Coronary artery (tissue), 2 donors: Measurements from ENCODE around the gene SERINC5.

Experiments
- DNase-seq: peaks from one replicate; pipeline ENCODE4 v3.0.0-alpha.2; 2017; ENCODE audit warnings: low spot score
- H3K27ac ChIP-seq, 2 donors: fragments of 200-600 bp; sonication (generic); one replicate each; pipeline ENCODE4 v1.5.1; 2016 to 2019
- H3K4me3 ChIP-seq: fragments of 200-600 bp; sonication (generic); 2 replicates; pipeline ENCODE4 v1.5.1; 2016; ENCODE audit warnings: mild to moderate bottlenecking, moderate library complexity
- TF ChIP-seq, protein P1 (sequence below): fragments of 200-600 bp; sonication (generic); IDR thresholded peaks from one replicate; pipeline ENCODE4 v1.5.1; 2019; ENCODE audit warnings: antibody characterized with exemption

The SERINC5 gene

DNA sequence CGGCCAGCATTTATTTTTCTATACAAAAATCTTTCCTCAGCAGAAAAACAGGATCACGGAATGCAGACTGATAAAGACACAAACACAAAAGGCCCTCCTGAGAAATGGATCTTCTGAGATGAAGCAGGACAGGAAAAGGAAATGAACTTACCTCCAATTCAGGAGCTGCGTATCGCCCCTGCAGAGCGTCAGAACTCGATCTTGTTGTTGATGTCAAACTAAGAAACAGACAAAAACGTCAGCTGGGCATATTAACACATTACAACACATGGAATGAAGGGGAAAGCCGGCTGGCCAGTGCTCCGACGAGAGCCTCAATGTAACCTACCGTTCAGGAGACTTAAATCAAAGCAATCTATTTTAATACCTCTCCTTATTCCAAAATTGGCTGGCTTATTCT lies 105.1 kb downstream of the SERINC5 start:
- no peak for DNase-seq
- no peak overlapping the region for H3K4me3 ChIP-seq
- TF ChIP-seq, protein P1, sequence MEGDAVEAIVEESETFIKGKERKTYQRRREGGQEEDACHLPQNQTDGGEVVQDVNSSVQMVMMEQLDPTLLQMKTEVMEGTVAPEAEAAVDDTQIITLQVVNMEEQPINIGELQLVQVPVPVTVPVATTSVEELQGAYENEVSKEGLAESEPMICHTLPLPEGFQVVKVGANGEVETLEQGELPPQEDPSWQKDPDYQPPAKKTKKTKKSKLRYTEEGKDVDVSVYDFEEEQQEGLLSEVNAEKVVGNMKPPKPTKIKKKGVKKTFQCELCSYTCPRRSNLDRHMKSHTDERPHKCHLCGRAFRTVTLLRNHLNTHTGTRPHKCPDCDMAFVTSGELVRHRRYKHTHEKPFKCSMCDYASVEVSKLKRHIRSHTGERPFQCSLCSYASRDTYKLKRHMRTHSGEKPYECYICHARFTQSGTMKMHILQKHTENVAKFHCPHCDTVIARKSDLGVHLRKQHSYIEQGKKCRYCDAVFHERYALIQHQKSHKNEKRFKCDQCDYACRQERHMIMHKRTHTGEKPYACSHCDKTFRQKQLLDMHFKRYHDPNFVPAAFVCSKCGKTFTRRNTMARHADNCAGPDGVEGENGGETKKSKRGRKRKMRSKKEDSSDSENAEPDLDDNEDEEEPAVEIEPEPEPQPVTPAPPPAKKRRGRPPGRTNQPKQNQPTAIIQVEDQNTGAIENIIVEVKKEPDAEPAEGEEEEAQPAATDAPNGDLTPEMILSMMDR = no peak
- no peak overlapping the region for H3K27ac ChIP-seq

DNA sequence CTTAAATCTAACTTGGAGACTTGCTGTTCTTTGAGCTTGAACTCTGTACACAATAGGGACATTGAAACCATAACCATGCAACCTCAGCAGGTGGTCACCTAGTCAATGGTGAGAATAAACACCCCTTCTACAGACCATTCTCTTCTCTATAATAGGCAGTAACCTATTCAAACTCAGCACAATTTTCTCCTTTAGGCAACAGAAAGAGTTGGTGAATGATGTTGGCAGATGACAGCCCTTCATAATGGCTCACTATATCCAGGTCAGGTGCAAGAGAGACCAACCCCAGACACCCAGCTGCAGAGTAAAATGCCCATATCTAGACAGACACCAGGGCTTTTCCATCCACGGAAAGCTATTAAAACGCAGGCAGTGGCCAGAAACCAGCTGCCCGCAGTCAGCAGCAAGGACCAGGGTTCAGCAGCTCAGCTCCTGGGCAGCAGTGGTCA lies 106.7 kb downstream of the SERINC5 start:
- Histone ChIP-seq H3K4me3 (no peak overlapping the region), H3K27ac (no peak overlapping the region)
- DNase-seq = no peak
- TF ChIP-seq, protein P1 = no peak

DNA sequence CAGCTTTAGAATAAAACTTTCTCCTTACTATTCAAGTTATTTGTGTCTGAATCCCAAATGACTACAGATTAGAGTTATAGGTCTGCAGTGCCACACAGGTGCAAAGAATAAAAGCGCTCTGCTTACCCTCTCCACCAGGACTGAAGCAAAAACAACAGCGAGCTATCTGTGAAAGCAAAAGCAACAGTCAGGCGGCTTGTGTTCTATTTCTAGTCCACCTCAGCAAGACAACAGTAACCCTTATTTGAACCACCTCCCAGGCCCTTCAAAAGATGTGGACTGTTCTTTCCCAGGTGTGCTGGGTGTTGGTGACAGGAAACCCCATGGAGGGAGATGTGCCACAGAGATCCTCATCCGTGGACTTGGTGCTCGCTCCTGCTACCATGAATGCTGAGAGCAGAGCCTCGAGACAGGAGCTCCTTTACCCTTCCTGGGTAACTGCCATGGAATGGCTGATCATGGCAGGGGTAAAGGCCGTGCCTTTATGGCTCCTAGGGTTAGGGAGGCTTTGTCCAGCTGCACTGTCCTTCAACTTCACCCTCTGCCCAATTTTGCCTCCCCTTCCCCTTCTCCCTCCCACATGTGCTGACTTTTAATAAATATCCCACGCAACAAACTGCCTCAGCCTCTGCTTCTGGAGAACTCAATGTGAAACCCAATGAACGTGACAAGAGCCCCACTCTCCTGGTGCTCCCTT lies 108.6 kb downstream of the SERINC5 start:
- H3K4me3 ChIP-seq = no peak overlapping the region
- no peak overlapping the region for H3K27ac ChIP-seq
- DNase-seq = no peak
- TF ChIP-seq, protein P1 = no peak

- DNase-seq = no peak
- peak overlapping the region in 1 of 2 donors; percentile 3 for H3K27ac ChIP-seq
- TF ChIP-seq, protein P1 = no peak
Measured at GRCh38 chr5:80146046-80146445, 109.8 kb downstream of the SERINC5 start.

DNA sequence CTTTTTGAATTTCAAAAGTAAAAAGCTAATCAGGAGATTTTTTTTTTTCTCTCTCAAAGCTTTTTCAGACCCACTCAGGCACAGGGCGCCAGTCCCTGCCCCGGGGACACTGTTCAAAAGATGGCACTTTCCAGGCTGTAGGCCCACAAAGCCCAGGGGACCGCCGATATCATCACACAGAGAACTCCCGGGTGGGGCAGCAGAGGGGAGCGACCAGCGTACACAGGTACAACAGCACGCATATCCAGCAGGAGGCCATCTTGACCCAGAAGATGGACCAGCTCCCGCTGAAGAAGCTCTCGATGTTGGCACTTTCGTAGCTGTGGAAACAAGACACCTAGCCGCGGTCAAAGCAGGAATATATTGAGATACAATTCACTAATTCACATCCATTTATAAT lies 112.4 kb downstream of the SERINC5 start:
- no peak for DNase-seq
- Histone ChIP-seq H3K4me3 (no peak overlapping the region), H3K27ac (no peak overlapping the region)

More at GRCh38 chr5:80146046-80146445, 109.8 kb downstream of the SERINC5 start:
- no peak overlapping the region for H3K4me3 ChIP-seq

GRCh38 chr5:80142996-80143395 lies 112.9 kb downstream of the SERINC5 start:
- Histone ChIP-seq H3K27ac (no peak overlapping the region), H3K4me3 (no peak overlapping the region)
- no peak for DNase-seq
- TF ChIP-seq, protein P1 = no peak

More for the DNA sequence above, 112.4 kb downstream of the SERINC5 start:
- TF ChIP-seq, protein P1 = no peak

DNA sequence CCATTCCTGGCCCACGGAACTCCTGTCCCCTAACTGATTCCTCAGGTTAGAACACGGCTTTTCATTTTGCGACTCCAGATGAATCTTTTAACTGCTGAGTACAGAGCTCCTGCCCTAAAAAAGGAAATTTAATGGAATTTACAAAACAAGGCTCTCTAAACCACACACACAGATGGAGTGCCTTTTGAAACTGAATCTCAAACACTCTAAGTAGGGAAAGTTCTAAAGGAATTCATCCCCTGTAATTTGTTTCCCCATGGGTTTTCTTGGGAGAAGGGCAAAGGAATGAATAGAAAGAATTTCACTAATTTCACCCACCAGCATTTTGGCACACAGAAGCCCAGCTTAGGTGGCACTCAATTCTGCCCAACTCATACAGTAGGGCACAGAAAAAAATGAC lies 114.2 kb downstream of the SERINC5 start:
- TF ChIP-seq, protein P1 = no peak
- H3K4me3 ChIP-seq = peak overlapping the region; percentile 22
- H3K27ac ChIP-seq = peak overlapping the region; percentile 74 to 86
- no peak for DNase-seq
